HG03280 (cell line): ENCODE data around the gene CBX2.

Source experiments
- ATAC-seq: cut with Tn5 transposase; IDR thresholded peaks from one replicate; pipeline ENCODE4 v1.9.1; 2021; ENCODE audit warnings: mild to moderate bottlenecking, moderate library complexity; ENCODE audit not compliant: unreplicated experiment

The CBX2 gene

DNA sequence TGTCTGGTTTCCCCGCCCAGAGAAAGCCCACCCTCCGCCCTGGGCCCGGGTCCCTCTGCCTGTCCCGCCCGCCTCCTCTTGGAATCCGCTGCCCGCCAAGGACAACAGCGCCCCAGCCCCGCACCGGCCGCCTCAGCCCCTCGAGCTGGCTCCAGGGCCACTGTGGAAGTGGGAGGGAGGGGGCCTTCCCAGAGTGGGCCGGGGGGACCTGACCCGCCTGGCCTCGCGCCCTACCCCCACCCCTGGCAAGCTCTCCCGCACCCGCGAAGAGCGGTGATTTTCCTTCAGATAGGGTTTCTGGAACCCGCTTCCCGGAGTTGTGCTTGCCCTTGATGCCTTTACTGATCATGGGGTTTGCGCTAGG, 21.2 kb downstream of the CBX2 start:
- no peak for ATAC-seq

DNA sequence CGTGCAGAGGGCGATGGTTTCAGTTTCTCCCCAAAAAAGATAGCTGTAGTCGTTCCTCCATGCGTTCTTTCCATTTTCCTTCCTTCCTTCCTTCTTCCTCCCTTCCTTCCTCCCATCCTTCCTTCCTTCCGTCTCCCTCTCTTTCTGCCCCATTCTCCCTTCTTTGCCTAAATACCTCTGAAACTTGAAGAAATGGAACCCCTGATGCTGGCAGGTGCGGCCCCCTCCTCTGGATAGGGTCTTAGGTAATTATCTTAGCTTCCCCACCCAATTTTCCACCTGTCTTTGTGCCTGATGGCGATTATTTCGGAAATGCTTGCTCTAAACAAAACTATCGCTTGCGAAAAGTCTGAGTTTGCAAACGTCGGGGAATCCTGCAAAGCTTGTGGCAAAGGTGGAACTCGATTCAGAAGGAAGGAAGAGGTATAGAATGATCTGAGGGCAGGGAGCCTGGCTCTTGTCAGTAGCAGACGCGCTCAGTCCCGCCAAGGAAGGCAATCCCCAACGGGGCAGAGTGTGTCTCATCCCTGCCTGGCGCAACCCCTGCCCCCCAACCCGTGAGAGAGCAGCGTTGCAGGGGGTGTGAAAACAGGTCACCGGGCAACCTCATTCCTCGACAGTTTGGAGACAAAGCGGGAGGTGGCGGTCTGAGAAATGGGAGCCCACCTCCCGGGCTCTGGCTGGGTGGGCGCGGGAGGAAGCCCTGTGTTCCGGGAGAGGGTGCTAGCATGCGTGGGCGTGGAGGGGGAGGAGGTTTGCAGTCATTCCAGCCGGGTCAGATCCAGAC, 21.8 kb downstream of the CBX2 start:
- ATAC-seq, result no peak

DNA sequence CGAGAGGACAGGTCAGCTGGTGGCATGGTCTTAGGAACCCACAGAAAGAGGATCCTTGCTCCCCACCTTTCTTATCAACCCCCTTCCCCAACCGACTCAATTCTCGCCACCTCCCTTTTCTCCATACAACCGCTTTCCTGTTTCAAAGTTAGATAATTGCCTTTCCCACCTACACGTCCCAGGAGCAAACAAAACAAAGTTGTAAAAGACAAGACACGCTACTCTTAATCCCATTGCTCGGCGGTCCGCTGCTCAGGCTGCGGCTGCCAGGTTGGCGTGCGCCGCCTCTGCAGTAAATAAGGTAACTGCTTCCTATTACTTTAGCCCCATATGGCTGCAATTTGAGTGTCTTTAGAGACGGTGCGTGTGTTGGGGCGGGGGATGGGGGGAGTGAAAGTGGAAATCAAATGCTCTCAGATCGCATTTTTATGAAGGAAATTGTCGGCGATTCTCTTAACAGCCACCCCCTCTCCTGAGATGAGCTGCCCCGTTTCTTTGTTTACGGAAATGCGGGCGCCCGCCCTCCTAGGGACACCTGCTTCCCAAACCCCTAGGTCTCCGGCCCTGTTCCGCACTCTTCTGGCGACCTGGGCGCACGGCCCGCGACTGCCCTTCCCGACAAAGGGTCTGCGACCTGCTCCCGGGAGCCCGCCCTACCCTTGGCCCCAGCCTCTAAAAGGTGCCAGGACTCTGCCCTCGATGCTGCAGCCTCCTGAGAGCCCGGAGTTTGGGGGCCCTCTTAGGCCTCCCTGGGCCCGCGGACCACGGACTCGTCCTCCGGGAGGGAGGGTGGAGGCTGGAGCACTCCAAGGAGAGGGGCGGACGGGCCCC, 22.6 kb downstream of the CBX2 start:
- no peak for ATAC-seq

DNA sequence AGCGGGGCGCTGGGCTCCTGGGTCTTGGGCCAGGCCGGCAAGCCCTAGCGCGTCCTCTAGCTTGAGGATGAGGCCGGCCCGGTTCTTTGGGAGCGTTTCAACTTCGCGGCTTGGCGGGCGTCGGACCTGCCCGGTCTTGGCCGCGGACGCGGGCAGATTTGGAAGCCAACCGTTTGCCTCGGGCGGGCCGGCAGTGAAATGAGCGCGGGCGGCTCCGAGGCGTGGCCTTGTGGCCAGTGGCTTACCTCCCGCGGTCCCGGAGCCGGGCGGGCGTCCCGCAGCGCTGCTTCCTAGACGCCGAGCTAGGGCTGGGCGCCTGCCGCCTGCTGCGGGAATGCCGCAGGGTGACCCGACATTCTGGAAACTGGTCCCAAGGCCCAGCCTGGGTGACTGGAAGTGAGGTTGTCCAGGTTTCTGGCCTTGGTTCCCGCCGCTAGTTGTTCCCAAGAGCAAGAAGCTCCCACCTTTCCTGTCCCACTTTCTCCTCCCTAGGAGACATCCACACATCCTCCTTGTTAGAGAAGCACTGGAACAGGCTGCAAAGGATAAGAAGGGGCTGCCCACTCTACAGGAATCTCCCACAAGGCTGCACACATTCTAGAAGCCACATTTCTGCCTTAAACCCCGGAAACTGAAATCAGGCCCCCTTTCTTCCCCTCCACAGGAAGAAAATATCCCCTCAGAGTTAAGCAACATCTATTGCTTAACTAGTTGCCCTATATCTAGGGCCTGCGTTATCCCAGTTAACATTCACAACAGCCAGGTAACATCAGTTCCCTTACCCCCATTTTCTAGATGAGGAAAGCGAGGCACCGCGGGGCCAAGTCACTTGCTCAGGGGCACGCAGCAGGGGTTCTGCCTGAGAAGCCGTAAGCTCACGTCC, 23.4 kb downstream of the CBX2 start:
- ATAC-seq, result no peak

DNA sequence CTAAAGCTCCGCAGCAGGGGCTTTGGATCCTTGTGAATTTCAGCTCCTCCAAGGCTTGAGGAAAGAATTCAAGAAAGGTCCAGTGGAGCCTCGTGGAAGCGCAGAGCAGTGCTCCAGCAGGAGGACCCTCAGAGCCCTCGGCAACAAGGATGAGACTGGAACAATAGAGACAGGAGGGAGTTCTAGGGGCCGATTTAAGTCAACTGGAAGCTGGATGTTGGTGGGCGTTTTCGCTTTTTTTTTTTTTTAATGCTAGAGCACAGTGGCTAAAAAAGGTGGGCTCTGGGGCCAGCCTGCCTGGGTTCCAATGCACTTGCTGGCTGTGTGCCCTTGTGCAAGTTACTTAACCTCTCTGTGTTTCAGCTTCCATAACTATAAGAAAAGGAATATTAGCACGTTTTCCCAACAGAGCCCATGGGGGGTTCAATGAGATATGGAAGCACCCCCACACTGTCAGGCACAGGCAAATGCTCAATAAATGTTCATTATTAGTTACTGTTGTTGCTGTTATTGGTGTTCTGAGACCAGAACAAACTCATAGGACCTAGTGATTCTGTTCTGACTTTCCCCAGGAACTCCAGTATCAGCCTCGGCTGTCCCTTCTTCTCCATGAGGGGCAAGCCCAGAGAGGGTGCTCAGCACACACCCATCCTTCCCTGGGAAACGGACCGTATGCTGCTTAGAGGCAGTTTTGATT, 24.2 kb downstream of the CBX2 start:
- no peak for ATAC-seq

DNA sequence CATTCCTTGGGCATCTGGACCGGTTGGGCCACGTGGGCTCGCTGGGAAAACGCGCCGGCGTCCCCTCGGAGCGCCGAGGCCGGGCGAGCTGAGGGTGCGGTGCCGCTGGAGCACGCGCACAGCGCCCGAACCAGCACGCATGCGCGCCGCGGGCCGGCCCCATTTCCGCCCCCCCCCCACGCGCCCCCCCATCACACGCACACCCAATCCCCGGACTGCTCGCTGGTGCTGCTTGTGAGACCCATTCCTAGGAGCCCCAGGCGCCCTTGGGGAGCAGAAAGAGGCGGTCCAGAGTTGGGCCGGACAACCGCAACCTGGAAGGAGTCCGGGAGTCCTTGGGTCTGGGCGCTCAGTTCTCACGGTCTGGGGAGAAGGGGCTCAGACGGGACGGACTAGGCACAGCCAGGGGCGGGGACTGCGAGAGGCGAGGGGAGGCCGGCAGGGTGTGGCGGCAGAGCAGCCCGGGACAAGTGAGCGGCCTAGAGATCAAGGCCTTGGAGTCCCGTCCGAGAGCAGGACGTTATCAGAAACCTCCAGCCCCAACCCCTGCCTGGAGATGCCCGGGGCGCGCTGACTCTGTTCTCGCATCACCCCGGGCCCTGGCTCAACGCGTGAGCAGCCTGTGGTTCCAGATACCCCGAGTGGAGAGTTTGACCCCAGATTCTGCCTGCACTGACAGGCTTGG, 24.9 kb downstream of the CBX2 start:
- ATAC-seq, result no peak

DNA sequence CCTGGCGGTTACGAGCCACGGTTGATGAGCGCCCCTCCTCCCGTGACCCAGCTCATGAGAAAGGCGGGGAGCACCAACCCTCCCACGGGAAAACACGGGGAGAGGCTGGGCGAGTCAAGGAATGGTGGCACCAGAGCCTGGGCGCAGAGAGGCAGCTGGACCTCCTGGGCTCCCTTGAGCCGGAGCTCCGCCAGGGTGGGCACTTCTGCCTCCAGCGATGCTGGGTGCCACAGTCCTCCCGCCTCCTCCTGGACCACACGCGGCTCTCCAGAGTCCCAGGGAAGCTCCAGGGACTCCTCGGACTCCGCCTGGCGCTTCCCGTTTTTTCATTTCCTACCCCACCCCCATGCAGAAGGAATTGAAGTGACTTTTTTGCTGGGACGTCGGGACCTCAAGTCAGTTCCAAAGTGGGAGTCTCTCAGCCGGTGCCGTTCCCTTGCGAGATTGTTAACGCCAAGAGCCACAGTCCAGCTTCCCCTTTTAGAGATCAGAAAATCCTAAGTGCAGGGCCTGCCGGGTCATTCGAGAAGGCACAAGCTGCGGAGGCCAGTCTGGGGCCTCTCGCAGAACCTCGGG, 25.6 kb downstream of the CBX2 start:
- no peak for ATAC-seq

DNA sequence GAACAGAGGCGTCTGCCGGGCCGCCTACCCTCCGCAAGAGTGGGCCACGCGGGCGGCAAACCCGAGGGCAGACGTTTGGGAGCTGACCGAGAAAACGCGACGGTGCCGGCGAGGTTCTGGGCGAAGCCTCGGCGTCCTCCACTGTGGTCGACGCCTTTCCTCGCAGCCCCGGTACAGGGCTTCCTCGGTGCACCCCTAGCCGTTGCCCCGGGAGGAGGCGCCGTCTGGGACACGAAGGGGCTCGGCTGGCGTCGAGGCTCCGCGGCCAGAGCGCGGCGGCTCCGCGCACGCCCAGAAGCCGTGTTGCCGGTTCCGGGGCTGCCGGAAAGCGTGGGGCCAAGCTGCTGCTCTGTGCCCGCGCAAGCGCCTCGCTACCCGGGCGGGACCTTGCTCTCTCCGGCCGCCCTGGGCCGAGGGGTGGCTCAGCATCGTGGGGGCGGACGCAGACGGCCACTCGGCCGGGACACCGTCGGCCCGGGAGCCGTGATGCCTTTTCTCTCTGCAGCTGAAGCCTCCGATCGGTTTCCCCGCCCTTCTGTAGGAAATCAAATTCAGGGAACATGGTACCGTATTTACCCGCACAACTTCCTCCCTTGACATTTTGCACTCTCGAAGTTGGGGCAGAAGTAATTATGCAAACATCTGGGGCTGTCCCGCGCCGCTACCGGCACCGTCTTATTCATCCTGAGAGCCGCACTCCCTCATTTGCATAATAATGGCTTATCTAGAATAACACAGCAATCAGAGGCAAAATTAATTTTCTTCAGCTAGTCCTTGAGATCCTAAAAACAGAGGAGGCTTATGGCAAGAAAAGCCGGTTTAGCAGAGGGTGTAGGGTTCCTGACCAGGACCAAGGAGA, 26.3 kb downstream of the CBX2 start:
- peak; percentile 64 for ATAC-seq

DNA sequence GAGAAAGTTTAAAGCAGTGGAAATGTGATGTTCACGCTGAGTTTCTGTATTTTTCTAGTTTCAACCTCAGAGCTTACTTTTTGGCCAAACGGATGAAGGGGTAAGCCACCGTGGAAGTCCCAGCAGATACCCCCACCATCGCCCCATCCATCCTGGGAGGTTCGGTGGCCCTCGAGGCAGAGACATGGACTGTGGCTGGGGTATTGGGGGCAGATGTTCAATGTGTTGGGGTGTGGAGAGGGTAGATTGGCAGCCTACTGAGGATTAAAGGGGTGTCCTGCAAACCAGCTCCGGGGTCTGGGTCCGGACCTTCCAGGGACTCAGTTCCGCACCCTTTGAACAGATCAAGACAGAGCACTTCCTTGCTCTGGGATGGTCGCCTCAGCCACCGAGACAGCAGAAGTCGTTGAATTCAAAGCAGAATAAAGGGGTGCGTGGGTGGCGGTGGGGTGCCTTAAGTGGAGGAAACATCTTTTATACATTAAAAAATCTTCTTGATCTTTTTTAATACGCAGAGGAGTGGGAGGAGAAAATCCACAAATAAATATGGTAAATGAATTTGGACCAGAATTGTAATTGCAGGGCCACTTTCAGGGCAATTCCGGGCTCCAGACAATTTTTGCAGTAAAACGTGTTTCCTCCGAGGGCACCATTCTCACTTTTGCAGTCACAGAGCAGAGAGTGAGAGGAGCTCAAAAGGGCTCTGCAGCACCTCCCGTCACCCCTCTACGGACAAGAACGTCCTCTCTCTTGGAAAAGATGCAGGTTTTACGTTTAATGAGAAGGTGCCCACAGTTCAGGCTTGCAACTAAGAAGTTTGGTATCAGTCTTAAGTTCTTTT, 27.1 kb downstream of the CBX2 start:
- peak; percentile 4 for ATAC-seq

DNA sequence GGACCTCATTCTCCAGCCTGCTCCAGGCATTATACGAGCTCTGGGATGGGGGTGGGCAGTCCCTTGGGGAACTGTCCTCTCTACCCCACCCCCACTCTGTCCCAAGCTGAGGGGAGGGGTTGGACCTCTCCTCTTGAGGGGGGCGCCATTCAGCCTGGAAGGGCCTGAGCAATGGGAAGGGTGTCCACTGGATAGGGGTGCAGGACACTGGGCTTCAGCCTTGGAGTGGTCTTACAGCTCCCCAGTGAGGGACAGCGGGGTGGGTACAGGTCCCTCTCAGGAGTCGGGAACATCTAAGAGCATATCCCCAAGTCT, 28.5 kb downstream of the CBX2 start:
- no peak for ATAC-seq

DNA sequence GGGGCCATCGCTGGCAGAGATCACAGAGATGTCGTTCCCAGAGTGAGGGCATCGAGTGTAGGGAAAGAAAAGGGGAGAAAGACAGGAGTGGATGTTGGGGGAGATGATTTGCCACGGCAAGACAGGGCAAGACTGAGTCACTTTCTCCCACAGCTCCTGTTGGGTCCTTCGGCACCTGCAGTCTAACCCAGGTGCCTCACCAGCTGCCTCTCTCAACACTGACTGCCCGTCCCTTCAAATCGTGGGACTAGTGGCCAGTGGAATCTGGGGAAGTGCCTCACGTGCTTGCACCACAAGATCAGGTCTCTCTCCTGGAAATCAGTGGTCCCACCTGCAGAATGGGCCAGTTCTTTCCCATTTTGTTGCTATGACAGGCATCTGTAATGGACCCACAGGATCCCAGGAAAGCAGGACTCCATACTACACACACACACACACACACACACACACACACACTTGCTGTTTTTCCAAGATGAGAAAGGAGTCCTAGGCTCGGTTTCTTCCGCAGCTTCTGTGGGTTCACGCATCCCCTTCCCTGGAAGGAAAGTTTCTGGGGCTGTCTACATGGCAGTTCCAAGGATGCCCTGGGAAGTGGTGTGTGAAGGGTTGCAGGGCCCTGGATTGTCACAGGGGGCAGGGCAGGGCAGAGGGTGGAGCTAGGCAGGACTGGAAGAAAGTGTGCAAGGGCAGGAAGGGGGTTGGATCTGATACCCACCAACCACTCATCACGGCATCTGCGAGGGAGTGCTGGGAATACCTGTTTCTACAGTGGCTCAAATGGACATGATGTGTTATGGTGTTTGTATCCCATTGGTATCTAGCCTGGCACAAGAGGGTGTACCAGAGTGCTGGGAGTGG, 29.1 kb downstream of the CBX2 start:
- ATAC-seq, result no peak

DNA sequence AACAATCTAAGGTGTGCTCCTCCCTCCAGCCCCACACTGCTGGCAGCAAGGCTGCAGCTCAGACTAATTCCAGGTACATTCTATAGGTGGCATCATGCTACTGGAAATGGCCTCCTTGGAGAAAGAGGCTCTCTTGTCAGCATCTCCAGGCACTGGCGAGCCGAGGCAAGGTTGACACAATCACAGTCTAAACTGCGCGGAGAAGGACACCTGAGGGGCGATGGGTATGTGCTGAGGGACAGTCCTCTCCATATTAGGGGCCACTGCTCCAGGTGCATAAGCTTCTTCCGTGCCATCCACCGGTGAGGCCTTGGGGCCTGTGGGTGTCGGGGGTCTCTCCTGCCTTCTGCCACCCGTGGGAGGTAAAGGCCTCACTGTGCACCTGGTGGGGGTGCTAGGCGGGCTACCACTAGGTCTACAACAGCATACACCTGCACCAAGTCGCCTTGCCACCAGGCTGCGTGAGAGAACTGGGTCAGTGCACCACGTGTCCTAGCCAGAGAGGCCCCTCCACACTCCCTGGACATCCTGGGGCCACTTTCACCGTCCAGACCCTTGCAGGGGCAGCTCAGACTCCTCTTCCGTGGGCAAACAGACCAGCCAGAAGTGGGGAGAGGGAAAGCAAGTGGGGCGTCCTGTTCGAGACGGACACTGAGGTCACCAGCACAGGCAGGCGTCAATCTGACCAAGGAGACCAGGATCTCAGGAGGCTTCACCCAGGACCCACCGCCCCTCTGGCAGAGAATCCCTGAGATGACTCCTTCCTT, 31.0 kb downstream of the CBX2 start:
- ATAC-seq, result no peak

DNA sequence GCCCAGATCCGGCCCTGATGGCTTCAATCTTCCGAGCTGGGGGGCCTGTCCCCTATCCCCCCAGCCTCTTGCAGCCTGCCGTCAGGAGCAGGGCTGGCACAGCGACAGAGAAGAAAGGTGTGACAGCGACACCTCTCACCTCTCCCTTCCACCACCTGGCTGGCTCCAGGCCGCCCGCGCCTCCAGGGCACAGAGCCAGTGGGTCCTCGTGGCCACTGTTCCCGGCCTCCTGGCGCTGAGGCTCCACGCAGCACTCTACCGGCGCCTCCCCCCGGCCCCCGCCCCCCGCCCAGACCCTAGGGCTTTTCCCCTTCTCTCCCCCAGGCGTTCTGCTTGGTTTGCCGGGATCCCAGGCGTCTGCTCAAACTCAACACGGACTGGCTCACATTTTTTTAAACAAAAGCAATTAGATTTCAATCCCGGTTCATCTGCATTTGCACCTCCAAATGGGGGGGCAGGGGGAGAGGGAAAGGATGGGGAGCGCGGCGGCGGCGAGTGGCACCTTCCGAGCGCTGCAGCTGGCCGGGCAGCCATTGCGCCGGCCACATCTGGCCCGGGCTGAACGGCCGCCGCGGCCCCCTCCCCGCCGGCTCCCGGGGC, 31.7 kb downstream of the CBX2 start:
- ATAC-seq, result no peak

DNA sequence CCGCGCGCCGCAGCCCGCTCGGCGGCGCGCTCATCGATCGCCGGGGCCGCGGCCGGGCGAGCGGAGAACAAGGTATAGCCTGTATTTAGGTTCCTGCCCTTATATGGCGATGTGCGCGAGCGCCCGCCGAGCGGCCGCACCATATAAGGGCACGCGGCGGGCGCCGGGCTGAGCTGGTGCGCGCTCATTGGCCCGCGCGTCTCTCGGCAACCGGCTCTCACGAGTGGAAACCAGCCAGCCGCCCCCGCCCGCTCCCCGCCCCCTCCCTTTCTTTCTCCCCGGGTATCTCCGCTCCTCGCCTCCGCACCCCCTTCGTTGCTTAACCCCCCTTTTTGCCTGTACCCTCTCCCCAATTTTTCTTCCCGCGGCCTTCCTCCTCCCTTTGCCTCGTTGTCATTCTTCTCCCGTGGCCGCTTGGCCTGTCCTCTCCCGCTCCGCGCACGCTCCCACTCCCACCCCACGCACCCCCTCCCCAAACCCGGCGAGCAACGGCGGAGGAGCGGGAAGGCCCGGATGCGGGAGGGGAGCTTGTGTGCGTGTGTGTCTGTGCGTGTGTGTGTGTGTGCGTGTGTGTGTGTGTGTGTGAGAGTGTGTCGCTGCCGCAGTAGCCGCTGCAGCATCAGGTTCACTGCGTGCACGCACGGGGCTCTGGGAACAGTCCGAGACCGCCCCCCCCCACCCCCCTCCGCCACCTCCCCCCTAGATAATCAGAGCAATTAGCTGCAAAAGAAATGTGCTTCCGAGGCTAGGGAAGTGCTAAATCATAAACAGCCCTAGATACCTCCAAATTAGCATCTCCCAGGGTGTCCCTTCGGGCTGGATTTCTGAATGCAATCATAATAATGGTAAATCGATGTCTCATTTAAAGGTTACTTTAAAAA, 32.4 kb downstream of the CBX2 start:
- peak; percentile 85 for ATAC-seq
